GM20000 (cell line): Measurements from ENCODE around the gene PCBP1.
"Not testable (repeated sequence)": the region's sequence is repeated elsewhere in the genome, so short reads cannot be mapped to it uniquely, and the experiment has no call there.

Experiments
- DNase-seq: peaks from one replicate; pipeline ENCODE4 v3.0.0; 2012; ENCODE audit warnings: low spot score
- CTCF ChIP-seq: IDR thresholded peaks from 2 replicates; pipeline ENCODE4 v1.5.1; 2012; ENCODE audit warnings: mild to moderate bottlenecking, control low read depth; ENCODE audit errors: extremely low read depth, missing control alignments

PCBP1 gene

GRCh38 chr2:70126413-70126812 lies 39.1 kb downstream of the PCBP1 start:
- TF ChIP-seq CTCF: no peak
- no peak for DNase-seq

- DNase-seq: peak; percentile 14
- no peak for TF ChIP-seq CTCF
These were observed 40.7 kb downstream of the PCBP1 start for GRCh38 chr2:70128005-70128404.

- DNase-seq: not testable (repeated sequence)
These were observed 44.3 kb downstream of the PCBP1 start for GRCh38 chr2:70131344-70132143.

- no peak for TF ChIP-seq CTCF
- peak; percentile 54 for DNase-seq
These were observed 45.2 kb downstream of the PCBP1 start for GRCh38 chr2:70132244-70133126.

GRCh38 chr2:70133127-70133452 lies 45.8 kb downstream of the PCBP1 start:
- TF ChIP-seq CTCF: no peak
- no peak for DNase-seq

GRCh38 chr2:70133491-70134322 lies 46.4 kb downstream of the PCBP1 start:
- TF ChIP-seq CTCF: no peak
- DNase-seq: peak; percentile 30

GRCh38 chr2:70134323-70134983 lies 47.2 kb downstream of the PCBP1 start:
- DNase-seq: not testable (repeated sequence)
